CD4-positive, alpha-beta T cell treated with Interleukin-12 subunit alpha and Interleukin-12 subunit beta, for 1 hour (primary cell): ENCODE data around the gene RPS5.
A peak's percentile ranks its signal among the peaks of the same experiment; 100 is the strongest.
"Not testable (repeated sequence)": the region's sequence is repeated elsewhere in the genome, so short reads cannot be mapped to it uniquely, and the experiment has no call there.

Experiments used
- DNase-seq: peaks from one replicate; pipeline ENCODE4 v3.0.0-alpha.2; 2020

RPS5 gene

GRCh38 chr19:58407658-58408151 is 20.6 kb downstream of the RPS5 start:
- no peak for DNase-seq

- DNase-seq: peak; percentile 95
Observed at GRCh38 chr19:58408152-58409009, 21.3 kb downstream of the RPS5 start, which contains the start of gene ZNF584. ZNF584 (plus strand) TSS chr19:58408649; CDS start chr19:58409148, 499 bp downstream.

GRCh38 chr19:58409010-58409790 is 22.1 kb downstream of the RPS5 start:
- no peak for DNase-seq

- DNase-seq: no peak
Observed at GRCh38 chr19:58416604-58417003, 29.5 kb downstream of the RPS5 start.

GRCh38 chr19:58417071-58417470 is 30.0 kb downstream of the RPS5 start:
- DNase-seq: no peak

GRCh38 chr19:58428617-58429016 is 41.5 kb downstream of the RPS5 start:
- DNase-seq: no peak

GRCh38 chr19:58429745-58430144 is 42.7 kb downstream of the RPS5 start:
- no peak for DNase-seq

GRCh38 chr19:58434217-58434616 is 47.1 kb downstream of the RPS5 start:
- DNase-seq: no peak

GRCh38 chr19:58439576-58440554 is 52.8 kb downstream of the RPS5 start, which contains the start of gene ZNF132:
ZNF132 (minus strand) TSS chr19:58440153; CDS start chr19:58439821, 332 bp downstream.
- peak; percentile 98 for DNase-seq

- DNase-seq: no peak
Observed at GRCh38 chr19:58440556-58440955, 53.5 kb downstream of the RPS5 start.

GRCh38 chr19:58442986-58443385 is 55.9 kb downstream of the RPS5 start:
- not testable (repeated sequence) for DNase-seq
